ENCODE measurements around the gene NDUFAF2.
"Not testable (repeated sequence)": the region's sequence is repeated elsewhere in the genome, so short reads cannot be mapped to it uniquely, and the experiment has no call there.

NDUFAF2 gene, protein sequence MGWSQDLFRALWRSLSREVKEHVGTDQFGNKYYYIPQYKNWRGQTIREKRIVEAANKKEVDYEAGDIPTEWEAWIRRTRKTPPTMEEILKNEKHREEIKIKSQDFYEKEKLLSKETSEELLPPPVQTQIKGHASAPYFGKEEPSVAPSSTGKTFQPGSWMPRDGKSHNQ

DNA sequence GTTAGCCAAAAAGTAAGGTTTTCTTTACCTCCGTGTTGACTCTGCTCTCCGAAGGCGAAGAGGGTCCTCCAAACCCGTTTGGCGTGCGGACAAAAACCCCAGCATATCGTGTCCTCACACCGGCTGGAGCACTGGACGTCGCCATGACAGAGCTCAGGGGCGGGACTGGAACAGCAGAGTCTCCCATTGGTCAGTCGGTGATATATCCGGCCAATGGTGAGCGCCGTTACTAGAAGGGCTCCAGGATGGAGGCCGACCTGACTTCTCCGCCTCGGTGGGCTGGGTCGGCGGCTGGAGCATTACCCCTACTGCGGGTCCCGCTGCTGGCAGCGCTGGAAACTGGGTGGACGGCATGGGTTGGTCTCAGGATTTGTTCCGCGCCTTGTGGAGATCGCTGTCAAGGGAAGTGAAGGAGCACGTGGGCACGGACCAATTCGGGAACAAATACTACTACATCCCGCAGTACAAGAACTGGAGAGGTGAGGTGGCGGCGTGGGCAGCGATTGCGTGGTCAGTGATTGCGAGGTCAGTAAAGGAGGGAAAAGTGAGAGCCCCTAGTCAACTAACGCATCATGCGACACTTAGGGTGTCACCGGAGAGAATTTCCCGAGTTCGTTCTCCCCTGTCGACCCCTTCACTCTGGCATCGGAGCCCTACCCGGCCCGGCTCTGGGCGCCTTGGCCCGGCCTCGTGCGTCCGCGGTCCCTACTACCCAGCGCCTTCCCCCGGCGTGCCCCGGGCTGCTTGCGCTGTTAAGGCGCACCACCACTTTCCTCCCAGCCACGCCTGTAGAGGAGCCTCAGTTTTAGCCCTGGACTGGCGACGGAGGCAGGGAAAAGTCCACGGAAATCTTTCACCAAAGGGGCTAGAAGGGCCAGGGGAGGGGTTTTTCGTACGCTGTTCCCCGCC lies at the start of gene NDUFAF2, which contains the start of gene ERCC8:
NDUFAF2 (plus strand) TSS at position 302 of the 909 bp plus-strand sequence; CDS start at position 353, 51 bp downstream.
ERCC8 (minus strand) TSS at position 167 of the 909 bp plus-strand sequence; CDS start at position 105, 62 bp downstream.
- DNase-seq (ENCODE audit: low read depth, low spot score), result peak; percentile 73

DNA sequence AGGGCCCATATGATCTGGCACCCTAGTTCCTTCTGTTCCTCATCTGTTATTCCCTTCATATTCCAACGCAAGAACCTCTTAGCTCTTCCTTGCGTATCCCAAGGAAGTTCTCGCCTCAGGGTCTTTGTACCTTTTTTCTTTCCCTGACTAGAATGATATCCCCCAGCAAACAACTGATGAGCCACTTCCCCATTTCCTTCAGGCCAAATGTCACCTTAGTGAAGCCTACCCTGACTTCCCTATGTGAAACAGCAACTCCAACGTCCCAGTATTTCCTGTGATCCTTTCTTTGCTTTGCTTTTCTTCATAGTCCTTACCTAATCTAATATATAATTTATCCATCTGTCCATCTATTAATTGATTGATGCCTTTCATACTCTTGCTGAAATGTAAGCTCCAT lies 48.0 kb upstream of the NDUFAF2 start:
- no peak for DNase-seq (ENCODE audit: low read depth, low spot score)

DNA sequence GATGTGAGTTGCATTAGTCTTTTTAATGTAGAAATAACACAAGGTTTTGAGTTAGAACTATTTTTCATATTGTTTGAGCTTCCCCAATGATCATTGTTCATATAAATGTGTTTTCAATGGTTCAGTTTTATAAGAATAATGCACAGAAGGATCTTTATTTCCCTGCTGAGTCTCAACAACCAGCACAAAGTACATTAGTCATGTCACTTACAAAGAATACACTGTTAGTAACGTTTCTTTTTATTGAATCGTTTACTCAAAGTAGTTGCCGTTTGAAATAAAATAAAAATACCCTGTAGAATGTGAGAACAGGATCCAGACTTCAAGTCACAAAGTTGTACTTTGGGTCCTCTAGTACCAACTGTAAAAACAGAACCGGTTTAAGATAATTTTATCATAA lies 41.6 kb upstream of the NDUFAF2 start:
- no peak for DNase-seq (ENCODE audit: low read depth, low spot score)

DNA sequence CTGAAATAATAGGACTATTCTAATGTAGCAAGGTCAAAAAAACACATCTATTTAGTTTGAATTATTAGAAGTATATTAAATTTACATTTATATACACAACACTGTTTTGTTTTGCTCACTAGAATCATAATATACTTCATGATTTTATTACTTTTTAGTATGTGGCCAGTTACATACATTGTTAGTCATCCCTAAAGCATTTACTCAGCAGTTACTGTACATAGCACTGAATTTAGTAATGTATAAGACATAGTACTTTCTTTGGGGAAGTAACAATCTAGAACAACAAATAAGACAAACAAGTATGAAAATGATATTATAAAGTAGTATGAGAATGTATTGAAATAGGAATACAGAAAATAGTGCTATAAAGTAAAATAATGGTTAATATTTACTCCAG lies 28.4 kb upstream of the NDUFAF2 start:
- DNase-seq (ENCODE audit: low read depth, low spot score), result no peak

DNA sequence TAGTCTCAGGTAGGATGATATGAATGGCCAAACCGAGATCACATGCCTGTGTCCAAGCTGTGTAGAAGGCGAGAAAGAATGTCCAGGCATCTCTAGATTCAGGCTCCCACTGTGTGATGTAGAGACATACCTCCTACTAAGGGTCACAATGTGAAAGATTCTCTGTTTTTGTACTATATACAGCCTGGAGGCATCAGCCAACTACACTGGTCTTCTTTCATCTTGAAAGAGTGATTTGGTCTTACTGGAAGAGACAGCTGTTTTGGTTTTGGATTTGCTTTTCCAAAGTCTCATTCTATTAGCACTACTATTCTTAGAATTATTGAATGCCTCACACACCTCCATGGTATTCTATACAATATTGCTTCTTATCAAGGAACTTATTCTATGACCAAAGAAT lies 26.5 kb upstream of the NDUFAF2 start:
- DNase-seq (ENCODE audit: low read depth, low spot score), result no peak

DNA sequence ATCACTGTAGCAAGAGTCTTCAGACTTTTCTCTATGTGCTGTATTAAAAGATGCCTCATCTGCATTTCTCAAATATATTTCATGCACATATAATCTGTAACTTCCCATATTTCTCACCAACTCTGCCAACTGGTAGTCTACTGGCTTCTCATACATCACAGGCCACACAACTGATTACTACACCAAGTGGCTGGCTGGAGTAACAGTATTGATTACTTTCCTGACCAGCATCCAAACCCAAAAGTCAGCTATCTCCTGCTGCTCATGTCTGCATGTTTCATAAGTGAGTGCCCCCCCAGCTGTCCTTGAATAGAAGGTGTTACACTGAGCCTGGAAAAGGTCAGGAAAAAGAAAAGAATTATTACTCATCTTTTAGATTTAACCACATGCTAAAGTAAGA lies 17.6 kb upstream of the NDUFAF2 start:
- no peak for DNase-seq (ENCODE audit: low read depth, low spot score)

DNA sequence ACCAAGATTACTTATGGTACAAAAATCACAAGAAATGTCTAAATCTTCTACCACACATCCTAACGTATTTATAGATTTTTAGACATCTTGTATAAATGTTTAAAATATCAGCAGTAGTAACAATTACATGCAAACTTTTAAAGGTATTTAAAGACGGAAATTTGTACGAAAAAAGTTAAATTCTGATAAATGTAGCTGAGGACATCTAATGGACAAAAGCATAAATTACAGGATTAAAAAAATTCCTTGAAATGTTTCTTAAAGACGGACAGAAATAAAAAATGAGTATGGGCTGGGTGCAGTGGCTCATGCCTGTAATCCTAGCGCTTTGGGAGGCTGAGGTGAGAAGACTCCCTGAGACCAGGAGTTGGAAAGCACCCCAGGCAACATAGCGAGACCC lies 16.0 kb upstream of the NDUFAF2 start:
- no peak for DNase-seq (ENCODE audit: low read depth, low spot score)

DNA sequence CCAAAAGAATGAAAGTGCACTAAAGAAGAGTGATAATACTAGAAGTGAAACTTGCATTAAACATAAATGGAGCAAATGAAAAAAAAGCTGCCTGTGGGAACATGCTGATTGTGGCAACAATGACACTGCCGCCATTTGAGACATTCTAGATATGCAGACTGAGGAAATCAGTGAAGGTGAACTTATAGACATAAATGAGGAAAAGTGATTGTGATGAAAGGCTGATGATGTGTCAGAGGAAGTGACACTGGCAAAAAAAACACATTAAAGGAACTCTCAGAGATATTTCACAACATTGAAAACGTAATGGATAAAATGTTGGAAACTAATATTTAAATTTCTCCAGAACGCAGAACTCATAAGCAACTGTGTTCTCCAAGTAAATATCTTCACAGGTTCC lies 1.4 kb upstream of the NDUFAF2 start:
- no peak for DNase-seq (ENCODE audit: low read depth, low spot score)

DNA sequence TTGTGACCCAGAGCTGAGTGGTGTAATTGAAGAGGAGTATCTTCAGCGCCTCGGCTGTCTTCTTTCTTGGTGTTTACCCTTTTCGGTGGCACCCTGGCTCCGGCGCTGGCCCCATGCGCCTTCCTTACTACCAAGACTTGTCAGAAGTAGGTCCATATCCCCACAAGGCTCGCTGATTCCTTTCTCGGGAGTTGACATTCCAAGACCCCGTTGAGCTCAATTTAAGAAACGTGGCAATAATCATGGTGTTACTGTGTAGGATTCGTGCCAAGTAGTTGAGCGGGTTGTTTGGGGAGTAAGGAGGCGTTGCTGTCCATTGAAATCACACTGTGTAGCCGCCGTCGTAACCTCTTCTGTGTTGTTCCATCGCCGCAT lies 795 bp downstream of the NDUFAF2 start:
- no peak for DNase-seq (ENCODE audit: low read depth, low spot score)

DNA sequence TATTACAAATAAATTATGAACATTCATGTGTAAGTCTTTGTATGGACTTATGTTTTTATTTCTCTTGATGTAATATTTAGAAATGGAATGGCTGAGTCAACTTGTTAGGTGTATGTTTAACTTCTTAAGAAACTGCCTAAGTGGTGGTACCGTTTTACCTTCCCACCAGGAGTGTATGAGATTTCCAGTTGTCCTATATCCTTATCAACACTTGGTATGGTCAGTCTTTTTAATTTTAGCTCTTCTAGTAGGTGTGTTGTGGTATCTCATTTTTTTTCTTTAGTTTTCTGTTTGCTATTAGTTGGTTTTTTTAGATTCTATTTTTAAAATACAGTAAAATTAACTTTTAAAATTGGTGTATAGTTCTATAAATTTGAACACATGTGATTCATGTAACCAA lies 3.7 kb downstream of the NDUFAF2 start:
- DNase-seq (ENCODE audit: low read depth, low spot score), result no peak

DNA sequence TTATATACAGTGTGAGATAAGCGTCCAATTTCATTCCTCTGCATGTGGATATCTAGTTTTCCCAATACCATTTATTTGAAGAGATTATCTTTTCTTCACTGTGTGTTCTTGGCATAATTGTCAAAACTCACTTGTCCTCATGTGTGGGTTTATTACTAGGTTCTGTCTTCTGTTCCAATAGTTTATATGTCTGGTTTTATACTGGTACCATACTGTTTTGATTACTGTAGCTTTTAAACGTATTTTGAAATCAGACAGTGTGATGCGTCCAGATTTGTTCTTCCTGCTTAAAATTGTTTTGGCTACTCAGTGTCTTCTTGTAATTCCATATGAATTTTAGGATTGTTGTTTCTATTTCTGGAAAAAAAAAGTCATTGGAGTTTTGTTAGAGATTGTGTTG lies 10.2 kb downstream of the NDUFAF2 start:
- DNase-seq (ENCODE audit: low read depth, low spot score), result no peak

DNA sequence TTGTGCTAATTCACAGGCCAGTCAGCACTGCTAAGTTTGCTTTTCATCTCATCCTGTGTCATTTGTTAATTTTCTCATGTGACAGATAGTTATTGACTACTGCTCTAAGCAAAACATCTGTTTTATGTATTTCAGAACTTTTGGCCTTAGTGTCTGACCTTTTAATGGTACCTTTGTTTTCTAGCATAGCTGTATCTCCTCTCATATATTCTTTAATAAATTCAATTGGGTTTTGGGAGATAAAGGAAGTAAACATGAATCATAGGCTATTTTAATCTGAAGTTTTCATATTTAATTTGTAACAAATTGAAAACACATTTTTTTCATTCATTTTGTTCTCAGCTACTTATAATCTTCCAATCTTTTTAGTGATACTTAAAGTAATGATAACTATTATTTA lies 13.1 kb downstream of the NDUFAF2 start:
- no peak for DNase-seq (ENCODE audit: low read depth, low spot score)

DNA sequence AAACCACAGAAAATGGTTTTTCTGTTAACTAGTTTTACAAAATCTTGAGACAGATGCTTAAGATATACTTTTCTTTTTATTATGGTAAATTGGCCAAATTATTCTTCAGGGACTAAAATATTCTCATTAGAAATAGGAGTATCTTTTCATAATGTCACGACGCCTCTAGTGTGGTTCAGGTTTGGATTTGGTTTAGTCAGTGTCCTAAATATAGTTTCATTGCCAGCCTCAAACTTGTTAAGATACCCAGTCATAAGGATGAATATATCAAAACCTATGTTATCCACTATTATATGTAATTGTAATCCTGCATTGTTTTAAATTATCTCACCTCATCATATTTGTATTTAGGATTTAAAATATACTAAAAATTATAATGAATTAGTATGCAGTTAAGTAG lies 13.7 kb downstream of the NDUFAF2 start:
- DNase-seq (ENCODE audit: low read depth, low spot score), result no peak

DNA sequence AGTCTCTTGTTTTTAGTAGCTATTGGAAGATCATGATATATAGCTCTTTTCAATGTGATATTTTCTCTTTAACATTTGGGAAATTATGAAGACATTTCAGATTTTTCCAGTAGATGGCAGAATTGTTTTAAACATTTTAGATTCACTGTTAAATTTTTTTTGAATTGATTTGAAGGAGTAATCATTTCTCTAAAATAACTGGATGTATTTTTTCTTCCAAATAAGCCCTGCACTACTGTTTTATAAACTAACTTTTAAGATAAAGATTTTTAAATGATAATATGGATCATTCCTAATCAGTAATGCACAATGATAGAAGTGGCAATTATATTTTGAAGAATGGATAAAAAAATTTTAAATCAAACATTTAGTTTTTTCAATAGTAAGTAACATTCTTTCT lies 14.2 kb downstream of the NDUFAF2 start:
- DNase-seq (ENCODE audit: low read depth, low spot score), result no peak

DNA sequence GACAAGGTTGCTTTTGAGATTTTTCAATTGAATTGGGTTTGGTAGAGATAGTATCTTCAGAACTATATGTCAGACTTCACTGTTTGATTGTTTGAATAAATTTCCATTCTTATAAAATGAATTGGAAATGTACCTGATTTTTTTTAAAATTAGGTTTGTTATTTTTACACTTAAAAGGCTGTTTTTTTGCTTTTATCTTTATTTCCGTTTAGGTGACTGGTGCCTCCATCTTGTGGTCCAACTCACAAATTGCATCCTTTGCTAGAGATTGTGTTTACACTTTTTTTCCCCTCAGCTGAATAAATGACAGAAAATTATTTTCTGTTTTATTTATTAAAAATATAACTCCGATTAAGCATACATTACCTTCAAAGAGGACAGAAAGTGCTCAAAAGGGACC lies 15.6 kb downstream of the NDUFAF2 start:
- no peak for DNase-seq (ENCODE audit: low read depth, low spot score)

DNA sequence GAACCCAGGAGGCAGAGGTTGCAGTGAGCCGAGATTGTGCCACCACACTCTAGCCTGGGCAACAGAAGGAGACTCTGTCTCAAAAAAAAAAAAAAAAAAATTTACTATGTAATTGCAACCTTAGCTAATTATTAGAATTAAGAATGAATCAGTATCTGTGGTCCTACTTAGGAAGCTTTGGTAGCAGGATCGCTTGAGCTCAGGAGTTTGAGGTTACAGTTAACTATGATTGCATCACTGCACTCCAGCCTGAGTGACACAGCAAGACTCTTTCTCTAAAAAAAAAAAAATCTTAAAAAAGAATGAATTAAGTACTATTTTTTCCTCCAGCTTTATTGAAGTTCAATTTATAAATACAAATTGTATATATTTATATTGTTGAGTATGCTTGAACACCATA lies 16.7 kb downstream of the NDUFAF2 start:
- no peak for DNase-seq (ENCODE audit: low read depth, low spot score)

DNA sequence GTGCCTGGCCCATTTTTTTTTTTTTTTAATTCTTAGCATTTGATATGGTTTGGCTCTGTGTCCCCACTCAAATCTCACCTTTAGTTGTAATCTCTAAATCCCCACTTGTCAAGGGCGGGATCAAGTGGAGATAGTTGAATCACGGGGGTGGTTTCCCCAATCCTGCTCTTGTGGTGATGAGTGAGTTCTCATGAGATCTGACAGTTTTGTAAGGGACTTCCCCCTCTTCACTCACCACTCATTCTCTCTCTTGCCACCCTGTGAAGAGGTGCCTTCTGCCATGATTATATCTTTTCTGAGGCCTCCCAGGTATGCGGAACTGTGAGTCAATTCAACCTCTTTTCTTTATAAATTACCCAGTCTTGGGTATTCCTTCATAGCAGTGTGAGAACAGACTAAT lies 27.2 kb downstream of the NDUFAF2 start:
- no peak for DNase-seq (ENCODE audit: low read depth, low spot score)

DNA sequence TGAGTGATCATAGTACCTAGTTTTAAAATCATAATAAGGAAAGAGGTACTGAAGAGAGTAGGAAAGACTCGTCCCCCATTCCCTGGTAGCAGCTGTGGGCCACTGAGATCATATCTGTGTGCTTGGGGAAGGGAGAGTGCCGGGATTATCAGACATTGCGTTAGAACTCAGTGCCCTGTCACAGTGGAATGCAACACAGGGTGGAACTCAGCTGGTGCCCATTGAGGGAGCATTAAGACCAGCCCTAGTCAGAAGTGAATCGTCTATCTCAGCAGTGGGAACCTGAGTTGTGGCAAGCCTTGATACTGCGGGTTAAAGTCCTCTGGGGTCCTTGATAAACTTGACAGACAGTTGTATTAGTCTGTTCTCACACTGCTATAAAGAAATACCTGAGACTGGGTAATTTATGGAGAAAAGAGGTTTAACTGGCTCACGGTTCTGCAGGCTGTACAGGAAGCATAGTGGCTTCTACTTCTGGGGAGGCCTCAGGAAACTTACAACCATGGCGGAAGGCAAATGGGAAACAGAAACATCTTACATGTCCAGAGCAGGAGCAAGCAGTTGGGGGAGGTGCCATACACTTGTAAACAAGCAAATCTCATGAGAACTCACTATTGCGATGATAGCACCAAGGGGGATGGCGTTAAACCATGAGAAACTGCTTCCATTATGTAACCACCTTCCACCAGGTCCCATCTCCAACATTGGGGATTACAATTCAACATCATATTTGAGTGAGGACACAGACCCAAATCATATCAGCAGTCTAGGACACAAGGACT lies 33.1 kb downstream of the NDUFAF2 start:
- no peak for DNase-seq (ENCODE audit: low read depth, low spot score)

DNA sequence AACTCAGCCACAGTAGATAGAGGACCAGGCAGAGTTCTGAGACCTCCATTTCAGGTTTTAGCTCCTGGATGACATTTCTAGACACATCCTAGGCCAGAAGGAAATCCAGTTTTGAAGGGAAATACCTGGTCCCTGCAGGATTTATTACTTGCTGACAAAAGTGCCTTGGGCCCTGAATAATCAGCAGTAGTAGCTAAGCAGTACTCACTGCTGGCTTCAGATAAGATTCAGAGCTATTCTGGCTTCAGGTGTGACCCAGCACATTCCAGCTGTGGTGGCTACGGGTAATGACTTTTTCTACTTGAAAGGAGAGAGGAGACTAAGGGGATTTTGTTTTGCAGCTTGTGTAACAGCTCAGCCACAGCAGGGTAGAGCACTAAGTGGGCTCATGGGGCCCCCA lies 34.0 kb downstream of the NDUFAF2 start:
- DNase-seq (ENCODE audit: low read depth, low spot score), result no peak

DNA sequence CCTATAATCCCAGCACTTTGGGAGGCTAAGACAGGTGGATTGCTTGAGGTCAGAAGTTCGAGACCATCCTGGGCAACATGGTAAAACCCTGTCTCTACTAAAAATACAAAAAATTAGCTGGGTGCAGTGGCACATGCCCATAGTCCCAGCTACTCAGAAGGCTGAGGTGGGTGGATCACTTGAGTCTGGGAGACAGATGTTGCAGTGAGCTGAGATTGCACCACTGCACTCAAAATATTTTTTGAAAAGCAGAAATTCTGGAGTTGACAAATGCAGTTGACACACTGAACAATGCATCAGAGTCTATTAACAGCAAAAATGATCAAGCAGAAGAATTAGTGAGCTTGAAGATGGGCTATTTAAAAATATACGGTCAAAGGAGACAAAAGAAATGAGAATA lies 35.5 kb downstream of the NDUFAF2 start:
- DNase-seq (ENCODE audit: low read depth, low spot score), result no peak

DNA sequence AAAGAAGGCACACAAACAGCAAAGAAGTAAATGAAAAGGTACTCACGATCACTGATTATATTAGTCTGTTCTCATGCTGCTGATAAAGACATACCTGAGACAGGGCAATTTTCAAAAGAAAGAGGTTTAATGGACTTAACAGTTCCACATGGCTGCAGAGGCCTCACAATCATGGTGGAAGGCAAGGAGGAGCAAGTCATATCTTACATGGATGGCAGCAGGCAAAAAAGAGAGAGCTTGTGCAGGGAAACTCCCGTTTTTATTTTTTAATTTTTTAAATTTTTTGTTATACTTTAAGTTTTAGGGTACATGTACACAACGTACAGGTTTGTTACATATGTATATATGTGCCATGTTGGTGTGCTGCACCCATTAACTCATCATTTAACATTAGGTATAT lies 37.1 kb downstream of the NDUFAF2 start:
- not testable (repeated sequence) for DNase-seq (ENCODE audit: low read depth, low spot score)

DNA sequence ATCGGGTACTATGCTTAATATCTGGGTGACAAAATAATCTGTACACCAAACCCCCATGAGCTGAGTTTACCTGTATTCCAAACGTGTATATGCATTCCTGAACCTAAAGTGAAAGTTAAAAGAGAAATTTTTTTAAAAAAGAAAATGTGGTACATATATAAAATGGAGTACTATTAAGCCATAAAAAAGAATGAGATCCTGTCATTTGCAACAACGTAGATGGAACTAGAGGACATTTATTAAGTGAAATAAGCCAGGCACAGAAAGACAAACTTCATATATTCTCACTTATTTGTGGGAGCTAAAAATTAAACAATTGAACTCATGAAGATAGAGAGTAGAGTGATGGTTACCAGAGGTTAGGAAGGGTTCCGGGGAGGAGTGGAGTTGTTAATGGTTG lies 44.8 kb downstream of the NDUFAF2 start:
- no peak for DNase-seq (ENCODE audit: low read depth, low spot score)
